Testis (tissue), 2 donors: ENCODE measurements around the gene VPS25.

Experiments used
- POLR2A ChIP-seq: fragments of 450-650 bp; IDR thresholded peaks from one replicate; pipeline ENCODE4 v1.6.1; 2017; ENCODE audit warnings: antibody characterized with exemption, mild to moderate bottlenecking, moderate library complexity
- TF ChIP-seq, protein P1 (sequence below), 3 experiments: fragments of 450-650 bp in 2 of 3; fragments of 200-600 bp in 1 of 3; sonication (generic) in 1 of 3; IDR thresholded peaks; one replicate each; pipeline ENCODE4 v1.5.1; 2016 to 2019; ENCODE audit warnings: antibody characterized with exemption in 3 of 3, mild to moderate bottlenecking in 2 of 3, moderate library complexity in 1 of 3

DNA sequence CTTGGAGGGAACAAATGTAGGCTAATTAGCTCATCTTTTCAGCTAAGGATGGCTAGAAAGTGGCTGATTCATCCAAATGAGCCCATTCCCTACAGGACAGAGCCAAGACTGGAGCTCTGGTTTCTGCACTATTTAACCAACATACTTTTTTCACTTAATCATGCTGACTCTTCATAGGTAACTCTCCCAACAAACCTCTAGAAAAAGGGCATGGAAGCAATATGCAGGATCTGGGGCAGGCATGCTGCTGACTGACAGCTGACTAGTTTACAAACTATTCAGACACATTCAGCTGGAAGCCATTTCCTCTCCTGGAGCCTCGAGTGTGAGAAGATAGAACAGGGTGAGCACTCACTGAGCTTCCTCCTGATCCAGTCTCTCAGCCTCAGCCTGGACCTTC, 44.6 kb downstream of the VPS25 start:
- TF ChIP-seq POLR2A = no peak
- TF ChIP-seq, protein P1, sequence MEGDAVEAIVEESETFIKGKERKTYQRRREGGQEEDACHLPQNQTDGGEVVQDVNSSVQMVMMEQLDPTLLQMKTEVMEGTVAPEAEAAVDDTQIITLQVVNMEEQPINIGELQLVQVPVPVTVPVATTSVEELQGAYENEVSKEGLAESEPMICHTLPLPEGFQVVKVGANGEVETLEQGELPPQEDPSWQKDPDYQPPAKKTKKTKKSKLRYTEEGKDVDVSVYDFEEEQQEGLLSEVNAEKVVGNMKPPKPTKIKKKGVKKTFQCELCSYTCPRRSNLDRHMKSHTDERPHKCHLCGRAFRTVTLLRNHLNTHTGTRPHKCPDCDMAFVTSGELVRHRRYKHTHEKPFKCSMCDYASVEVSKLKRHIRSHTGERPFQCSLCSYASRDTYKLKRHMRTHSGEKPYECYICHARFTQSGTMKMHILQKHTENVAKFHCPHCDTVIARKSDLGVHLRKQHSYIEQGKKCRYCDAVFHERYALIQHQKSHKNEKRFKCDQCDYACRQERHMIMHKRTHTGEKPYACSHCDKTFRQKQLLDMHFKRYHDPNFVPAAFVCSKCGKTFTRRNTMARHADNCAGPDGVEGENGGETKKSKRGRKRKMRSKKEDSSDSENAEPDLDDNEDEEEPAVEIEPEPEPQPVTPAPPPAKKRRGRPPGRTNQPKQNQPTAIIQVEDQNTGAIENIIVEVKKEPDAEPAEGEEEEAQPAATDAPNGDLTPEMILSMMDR (IDR thresholded peaks at IDR 0.05) = no peak
